ENCODE results near the gene ACHE.

- TF ChIP-seq REST (IDR thresholded peaks at IDR 0.05; ENCODE audit: insufficient read depth in 1 of 2, low read depth in 2 of 2, low read length in 1 of 2): no peak
- peak; percentile 95 for TF ChIP-seq CTCF (IDR thresholded peaks at IDR 0.05)
- TF ChIP-seq POLR2AphosphoS5 (IDR thresholded peaks at IDR 0.05; ENCODE audit: low read depth, low read length): no peak
Measured at GRCh38 chr7:100894860-100895700, 608 bp downstream of the ACHE start.
